Measurements from ENCODE around the gene SIL1.
A peak's percentile ranks its signal among the peaks of the same experiment; 100 is the strongest.

SIL1 gene

DNA sequence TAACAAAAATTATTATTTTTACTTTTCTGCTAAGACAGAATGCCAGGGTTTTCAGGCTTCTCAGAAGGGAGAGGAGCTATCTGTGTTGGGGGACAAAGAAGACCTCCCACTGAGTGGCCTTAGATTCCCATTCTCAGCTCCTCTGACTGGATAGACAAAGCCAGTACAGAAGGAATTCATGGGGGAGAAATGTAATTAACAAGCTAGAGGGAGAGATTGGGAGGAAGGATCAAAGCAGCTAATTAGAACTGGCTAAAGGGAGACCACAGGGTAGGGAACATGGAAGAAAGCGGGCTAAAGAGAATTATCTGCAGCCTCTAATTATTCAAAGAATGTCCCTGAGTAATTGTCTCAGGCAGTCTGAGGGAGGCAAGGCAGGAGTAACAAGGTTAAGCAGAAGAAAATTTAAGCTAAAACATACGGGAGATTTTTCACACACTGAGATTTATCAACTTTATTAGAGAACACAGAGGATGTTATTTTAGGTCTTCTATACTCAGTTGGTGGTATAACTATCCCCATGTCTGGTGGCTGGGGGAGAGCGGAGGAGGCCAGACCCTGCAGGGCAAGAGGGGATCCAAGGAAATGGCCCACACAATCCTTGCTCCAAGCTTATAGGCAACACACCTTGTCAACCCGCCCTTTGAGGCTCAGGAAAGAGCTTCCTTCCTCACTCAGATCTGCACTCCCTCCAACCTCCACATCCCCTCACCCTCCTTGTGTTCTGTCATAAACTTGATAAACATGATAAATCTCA is 235.4 kb downstream of the SIL1 start:
- DNase-seq: no peak

DNA sequence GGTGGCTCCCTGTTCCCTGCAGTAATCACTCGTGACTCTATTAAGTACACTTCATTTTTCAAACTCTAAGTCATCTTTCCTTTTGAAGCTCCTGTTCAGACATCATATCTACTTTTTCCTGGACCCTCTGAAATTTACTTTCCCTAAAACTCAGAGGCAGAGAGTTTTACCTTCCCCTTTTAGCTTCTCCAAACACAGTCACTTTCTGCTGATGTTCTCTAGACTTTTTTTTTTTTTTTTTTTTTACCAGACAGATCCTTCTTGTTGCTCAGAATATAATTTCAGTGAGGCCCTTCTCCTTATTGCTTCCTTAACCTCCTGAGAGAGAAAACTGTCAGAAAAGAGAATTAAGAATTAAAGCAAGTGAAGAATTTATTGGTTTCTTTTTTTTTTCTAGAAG is 236.4 kb downstream of the SIL1 start:
- DNase-seq: no peak

DNA sequence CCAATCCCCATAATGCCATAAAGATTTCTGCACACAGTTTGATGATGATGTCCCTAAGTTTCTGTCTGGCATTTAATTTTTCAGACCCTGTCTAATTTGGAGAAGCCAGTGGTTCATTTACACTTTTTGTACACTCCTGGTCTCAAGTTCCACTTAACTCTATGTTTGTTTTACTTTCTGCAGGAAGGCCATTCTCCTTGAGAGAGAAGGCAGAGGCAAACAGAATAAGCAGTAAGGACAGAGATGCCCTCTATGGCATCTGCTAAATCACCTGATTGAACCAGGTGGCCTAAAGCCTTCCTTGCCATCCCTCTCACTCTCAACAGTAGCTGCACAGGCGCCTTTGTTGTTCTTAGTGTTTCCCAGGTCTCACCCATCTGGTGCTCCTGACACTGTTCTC is 236.9 kb downstream of the SIL1 start:
- no peak for DNase-seq

DNA sequence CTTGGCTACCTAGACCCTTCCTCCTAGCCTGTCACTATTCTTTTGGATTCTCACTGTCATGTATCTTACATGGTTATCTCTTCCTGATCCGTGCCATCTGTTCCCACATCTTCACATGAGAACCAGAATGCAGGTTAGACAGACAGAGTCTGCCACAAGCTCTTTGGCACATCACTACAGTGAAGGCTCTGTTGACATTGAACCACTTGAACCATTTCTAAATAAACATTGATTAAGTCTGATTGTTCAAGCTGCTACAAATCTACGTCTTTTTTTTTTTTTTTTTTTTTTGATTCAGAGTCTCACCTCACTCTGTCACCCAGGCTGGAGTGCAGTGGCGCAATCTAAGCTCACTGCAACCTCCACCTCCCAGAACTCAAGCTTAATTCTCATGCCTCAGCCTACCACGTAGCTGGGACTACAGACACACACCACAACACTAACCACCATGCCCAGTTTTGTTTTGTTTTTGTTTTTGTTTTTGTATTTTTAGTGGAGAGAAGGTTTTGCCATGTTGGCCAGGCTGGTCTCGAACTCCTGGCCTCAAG is 237.9 kb downstream of the SIL1 start:
- DNase-seq: no peak

DNA sequence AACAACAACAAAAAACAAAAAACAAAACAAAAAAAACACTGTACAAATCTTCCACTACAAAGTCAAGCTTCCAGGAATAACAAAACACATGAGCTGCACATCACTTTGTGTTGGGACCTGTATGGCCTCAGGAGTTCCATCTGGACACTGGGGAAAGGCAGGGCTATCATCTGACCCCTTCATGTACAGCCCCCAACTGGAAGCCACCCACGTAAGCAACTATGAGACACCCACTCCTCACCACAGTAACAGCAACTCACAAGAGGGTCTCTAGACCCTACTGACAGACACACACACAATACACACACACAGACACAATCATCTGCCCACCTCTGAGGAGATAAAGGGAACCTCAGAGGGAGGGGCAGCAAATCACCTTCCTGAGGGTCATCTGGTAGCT is 241.4 kb downstream of the SIL1 start:
- DNase-seq: no peak

DNA sequence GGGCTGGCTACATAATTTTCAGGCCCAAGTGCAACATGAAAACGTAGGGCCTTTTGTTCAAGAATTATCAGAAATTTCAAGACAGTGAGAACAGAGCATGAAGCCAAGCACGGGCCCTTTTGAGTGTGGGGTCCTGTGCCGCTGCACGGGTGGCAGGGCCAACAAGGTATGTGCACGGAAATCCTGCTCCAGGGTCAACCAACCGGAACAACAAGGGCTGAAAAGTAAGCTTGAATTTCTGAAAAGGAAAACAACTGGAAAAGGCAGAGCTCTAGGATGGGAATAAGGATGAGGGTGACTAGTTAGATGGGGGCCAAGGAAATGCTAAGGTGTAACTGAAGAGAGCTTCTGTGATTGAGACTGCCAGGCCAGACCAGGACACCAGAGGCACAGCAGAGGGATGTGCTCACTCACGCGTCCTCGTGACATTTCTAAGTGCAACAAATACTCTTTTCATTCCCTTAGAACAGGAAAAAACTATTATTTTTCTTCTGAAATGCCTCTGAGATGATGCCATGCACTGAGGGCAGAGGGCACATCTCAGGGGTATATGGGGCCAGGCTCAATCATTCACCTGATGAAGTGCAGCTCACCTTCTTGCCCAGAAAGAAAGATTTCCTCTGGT is 242.4 kb downstream of the SIL1 start:
- peak in 1 of 56 donors; percentile 22 for DNase-seq

DNA sequence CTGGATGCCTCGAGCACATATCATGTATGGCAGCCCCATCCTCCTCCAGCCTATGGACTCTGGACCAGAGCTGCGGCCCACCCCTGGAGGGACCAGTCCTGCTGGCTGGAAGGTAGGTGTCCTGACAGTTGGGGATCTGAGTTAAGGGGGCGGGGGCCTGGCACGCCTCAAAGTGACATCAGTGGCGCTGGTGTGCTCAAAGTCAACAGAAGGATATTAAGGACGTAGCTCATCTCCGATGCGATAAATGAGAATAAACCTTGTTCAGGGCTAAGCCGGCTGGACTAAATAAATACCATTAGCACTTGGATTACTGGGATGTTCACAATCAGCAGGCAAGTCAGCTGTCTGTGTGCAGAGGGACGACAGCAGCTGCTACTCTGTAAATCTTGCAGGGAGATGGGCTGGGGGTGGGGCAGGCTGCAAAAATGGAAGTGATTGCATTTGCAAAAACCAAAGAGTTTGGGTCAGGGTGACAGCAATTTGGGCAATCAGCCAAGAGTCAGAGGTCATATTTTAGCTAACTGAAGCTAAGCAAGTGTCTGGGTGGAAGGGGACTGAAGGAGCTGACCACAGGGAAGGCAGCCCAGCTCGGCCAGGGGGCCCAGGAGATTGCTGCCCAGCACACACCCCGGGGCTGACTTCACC is 243.0 kb downstream of the SIL1 start:
- DNase-seq: peak in 28 of 56 donors; percentile 19 to 64 (median 40)

DNA sequence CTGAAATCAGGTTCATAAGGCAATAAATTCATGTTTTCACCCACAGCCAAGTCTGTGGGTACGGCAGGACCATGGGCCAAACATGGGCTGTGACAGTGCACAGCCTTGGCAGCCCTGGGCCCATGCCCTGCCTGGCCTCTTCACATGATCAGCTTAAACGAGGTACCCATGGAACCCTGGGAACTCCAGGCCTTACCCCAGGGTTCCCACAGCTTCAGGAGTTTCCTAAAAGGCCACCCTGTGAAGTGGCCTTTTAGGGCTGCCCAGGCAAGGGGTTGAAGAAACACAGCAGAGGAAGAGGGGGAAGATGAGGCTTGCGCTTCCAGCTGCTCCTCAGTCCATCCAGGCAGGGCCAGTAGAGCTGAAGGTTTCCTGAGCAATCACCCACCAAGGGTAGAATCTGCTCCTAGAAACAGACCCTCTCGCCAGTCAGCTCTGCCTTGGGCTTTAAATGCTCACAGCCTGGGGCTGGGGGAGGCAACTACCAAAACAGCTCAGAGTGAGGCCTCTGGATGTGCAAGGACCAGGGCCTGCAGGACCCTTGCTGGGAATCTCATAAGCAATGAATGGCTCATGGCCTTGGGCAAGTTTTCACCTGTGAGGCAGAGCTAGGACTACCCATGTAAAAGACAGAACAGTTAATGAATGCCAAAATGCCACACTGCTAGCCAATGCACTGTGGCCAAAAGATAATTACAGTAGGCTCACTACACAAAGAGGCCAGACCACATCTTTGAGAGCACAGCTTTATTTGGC is 243.7 kb downstream of the SIL1 start:
- DNase-seq: peak in 2 of 56 donors; percentile 39 to 42

DNA sequence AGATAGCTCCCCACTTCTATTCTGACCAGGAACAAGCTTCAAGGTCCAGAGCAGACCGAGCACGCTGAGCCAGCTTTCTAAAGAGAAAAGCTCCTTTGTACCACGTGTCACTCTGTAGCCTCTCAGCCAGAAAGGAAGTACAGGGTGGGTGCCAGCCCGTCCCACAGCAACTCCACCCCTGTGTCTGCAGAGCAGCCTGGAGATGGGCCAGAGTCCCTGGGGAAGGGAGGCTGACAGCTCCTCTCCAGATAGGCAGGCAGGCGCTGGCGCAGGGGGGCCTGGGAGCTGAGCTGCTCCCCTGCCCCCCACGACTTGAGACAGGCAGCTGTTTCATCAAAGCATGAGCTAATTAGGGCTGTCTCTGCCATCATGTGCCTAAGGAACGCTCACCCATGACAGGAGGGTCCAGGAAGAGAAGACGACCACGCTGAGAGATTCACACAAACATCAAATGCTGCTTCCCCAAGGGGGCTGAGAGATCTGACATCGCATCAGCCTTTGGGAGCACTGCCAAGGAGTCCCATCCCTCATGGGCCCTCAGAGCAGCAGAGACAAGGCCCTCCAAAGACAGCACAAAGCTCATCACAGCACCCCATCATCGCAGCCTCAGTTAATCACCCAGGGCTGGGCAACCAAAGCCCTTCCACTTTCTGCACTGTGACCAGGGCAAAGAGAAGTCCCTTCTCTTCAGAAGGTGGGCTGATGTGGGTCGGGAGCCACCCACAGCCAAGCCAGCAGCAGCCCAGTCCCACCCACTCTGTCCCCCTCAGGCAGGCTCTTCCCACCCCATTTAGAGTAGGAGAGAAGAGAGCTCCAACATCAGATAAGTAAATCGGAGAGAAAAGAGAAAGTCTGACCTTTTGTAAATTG is 244.5 kb downstream of the SIL1 start:
- peak in 54 of 56 donors; percentile 49 to 94 (median 84) for DNase-seq

DNA sequence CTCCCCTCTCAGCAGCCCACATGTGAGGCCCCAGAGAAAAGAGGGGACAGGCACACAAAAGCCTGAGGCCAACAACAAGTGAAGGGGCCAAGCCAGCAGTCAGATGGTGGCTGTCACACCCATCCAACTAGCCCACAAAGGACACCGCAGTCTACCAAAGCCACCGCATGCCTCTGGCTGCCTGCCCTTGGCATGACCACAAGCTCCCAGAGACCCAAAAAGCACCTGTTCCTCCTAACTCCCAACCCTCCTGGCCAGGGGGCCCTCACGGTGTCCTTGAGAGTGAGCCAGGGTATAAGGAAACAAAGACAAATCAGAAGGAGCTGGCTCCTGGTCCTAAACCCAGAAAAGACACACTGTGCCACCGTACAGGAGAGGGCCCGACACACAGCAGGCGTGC is 245.2 kb downstream of the SIL1 start:
- peak in 10 of 56 donors; percentile 50 to 73 (median 64) for DNase-seq

DNA sequence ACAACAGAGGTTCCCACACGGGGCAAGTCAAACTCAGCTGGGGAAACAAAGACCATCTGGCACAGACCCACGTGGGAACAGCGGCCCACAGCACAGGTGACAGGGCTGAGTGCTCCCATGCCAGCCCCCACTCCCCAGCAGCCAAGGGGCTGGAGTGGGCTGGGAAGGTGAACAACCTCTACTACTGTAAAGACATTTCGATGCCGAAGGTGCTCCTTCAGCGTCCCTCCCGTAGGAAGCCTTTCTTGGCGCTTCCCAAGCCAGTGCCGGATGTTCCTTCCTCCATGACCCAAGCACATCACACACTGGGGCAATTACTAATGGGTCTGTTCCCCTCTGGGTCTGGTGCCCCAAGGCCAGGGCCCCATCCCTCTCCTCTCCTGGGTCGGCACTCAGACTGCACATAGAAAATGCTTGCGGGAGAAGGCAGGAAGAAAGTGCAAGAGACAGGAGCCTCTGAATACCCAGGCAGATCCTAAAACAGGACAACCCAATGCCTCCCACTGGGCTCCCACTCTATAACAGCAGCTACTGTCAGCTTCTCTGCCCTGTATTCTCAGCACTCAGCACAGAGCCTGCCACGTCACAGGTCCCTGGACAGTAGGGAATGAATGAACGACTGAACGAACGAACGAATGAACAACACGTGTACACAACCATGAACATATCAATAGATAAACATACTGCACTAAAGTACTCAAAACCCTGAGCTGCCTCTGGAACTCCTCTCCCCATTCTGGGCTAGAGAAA is 246.0 kb downstream of the SIL1 start:
- DNase-seq: no peak

DNA sequence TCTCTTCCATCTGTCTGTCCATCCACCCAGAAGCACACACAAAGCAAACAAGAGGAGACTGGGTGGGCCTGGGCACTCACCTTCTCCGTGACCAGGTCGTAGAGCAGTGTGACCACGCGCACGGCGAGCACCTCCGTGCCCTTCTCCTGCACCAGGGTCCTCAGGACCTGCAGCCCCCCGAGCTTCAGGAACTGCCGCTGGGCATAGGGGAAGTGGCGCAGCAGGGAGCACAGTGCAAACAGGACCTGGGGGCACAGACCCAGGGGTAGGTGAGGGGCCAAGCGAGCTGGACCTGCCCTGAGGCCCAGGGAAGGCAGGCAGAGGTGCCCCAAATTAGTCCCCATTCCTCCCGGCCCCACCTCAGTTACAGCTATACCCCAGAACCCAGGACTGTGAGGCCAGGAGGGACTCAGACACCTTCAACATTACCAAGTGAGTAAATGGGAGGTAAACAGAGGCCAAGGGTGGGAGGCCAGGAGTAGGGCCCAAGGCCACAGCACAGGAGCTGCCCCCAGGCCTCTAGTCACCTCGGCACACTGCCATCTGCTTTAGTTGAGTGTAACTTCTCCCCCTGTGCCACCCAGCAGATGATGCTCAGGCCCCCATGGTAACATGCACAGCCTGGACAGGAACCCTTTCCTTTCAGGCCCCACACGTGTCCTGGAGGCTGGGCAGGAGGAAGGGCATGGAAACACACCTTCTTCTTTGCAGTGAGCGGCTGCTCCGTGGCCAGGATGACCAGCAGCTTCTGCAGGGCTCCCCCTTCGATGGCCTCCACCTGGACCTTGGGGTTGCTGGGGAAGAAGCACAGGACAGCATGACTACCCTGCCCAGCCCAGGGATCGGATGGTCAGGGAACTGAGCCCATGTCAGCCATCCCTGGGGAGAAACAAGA is 246.8 kb downstream of the SIL1 start:
- no peak for DNase-seq

DNA sequence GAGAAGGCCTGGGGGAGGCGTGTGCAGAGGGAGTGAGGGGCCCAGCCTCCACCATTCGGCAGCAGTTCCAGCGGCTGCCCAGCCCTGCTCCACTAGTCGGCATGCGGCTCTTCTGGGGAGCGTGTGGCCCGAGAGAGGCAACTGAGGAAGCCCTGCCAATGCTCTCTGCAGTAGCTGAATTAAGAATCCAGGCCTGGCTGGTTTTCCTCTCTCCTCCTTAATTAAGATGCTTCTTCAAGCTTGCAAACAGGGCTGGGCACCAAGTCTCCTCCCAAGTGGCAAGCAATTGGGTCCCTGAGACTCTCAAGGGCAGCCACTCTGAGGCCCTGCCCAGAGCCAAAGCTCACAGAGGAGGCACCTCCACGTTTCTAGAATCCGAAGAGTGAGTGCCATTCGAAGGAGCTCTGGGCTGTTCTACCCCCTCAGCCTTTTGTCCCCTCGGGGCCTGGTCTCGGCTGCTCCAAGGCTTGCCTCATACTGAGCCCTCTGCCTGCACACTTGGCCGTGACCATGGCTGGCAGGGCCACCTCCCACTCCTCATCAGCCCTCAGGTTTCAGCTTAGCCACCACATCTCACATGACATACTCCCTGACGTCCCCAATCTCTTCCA is 247.6 kb downstream of the SIL1 start:
- peak in 41 of 56 donors; percentile 19 to 89 (median 59) for DNase-seq

DNA sequence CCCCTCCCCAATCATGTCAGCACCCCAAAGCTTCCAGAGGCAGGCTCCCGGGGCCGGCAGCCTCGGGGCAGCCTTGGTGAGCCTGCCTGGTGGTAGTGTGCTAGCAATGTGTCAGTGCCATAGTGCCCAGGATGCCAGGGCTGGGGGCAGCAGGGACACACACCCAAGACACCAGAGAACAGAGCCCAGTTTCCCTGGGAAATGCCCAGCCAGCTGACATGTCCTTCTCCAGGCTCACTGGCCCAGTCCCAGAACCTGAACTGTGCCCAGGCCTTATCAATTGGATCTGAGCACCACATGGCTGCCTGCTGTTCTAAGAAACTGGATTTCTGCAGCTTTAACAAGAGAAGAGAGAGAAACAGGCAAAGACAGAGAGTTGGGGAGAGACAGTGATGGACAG is 248.2 kb downstream of the SIL1 start:
- DNase-seq: peak in 4 of 56 donors; percentile 36 to 59 (median 51)

DNA sequence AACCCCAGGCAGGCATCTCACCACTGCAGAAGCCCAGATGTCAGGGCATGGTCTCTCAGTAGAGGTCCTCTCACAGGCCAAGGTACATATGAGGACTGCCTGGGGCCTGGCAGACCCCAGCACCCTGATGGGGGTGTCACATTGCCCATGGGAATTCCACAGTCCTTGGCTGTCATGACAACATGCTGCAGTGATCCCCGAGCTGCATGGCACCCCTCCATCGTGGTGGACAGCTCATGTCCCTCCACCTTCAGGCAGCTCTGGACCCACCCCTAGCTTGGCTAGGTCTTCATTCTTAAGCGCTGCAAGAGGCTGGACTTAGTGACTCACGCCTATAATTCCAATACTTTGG is 249.0 kb downstream of the SIL1 start:
- no peak for DNase-seq

DNA sequence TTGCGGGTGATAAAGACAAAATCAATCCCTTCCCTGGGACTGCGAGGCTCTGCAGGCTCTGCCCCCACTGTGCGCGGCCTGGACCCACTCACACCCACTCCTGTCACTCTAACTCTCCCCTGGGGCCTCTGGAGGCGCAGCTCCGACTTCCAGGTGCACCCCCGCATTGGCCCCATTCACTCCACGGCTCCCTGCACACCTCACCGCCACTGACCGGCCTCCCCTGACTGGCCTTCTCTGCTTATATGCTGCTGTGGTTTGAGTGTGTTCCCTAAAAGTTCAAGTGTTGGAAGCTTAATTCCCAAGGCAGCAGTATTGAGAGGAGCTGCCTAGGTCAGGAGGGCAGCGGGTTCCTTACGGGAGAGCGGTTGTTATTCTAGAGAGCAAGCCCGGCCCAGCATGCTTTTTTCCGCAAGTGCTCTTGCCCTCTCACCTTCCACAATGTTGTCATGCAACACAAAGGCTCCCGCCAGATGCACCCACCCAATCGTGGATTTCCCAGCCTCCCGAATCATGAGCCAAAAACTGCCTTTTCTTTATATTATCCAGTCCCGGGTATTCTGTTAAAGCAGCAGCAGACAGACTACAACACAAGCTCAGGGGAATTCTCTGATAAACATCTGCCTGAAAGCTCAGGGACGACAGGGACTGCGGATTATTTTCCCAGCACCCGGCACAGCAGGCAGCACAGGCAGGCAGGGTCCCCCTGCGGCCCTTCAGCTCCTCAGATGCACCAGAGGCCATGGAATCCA is 249.5 kb downstream of the SIL1 start:
- DNase-seq: no peak

DNA sequence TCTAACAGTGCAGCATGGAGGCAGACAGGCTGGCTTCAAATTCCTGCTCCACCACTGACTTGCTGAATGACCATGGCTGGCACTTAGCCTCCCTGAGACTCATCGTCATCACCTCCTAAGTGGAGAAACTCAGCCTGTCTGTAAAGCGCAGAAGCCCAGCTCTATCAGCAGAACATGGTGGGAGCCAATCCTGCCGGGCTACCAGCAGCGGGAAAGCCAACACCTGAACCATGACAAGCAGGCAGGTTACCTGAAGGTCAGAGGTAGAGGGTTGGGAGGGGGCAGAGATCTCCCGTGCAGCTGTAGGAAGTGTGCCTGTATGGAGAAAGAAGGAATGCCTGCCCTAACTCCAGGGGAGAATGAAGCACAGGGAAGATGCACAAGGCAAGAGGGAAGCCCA is 250.4 kb downstream of the SIL1 start:
- no peak for DNase-seq

All from nucleus accumbens (tissue), 56 donors.